Gastroesophageal sphincter (tissue), 4 donors: ENCODE data around the gene SPEM3. TPM values are rescaled to one million over a fixed set of nuclear protein-coding genes. Genes with fewer than 3 reads are reported as not detected.
"Not testable (repeated sequence)": the region's sequence is repeated elsewhere in the genome, so short reads cannot be mapped to it uniquely, and the experiment has no call there.

Experiments used
- ATAC-seq: fragments of 150-250 bp; one replicate; pipeline ENCODE4 v1.9.1; 2016; ENCODE audit warnings: mild to moderate bottlenecking, moderate library complexity
- H3K27ac ChIP-seq, 4 donors: fragments of 200-600 bp; sonication (generic) in 3 of 4; 1 replicate in 3 of 4; 2 replicates in 1 of 4; pipeline ENCODE4 v1.5.1; 2016 to 2019
- H3K27me3 ChIP-seq: fragments of 200-600 bp; sonication (generic); one replicate; pipeline ENCODE4 v1.5.1; 2019
- H3K36me3 ChIP-seq, 2 donors: fragments of 200-600 bp; sonication (generic); one replicate each; pipeline ENCODE4 v1.5.1; 2019; ENCODE audit warnings: control low read depth in 1 of 2
- H3K4me1 ChIP-seq, 3 donors: fragments of 200-600 bp; sonication (generic); 1 replicate in 2 of 3; 2 replicates in 1 of 3; pipeline ENCODE4 v1.5.1; 2016 to 2019; ENCODE audit warnings: control low read depth in 2 of 3
- H3K4me3 ChIP-seq, 2 donors: fragments of 200-600 bp; sonication (generic); one replicate each; pipeline ENCODE4 v1.5.1; 2019; ENCODE audit warnings: mild to moderate bottlenecking in 1 of 2, moderate library complexity in 1 of 2
- H3K9me3 ChIP-seq, 3 donors: fragments of 200-600 bp; sonication (generic); one replicate each; pipeline ENCODE4 v1.5.1; 2017 to 2019; ENCODE audit warnings: control low read depth in 2 of 3
- EP300 ChIP-seq: sonication (generic); formaldehyde crosslinking; IDR thresholded peaks from one replicate; pipeline ENCODE4 v1.6.1; 2017; ENCODE audit warnings: antibody characterized with exemption, mild to moderate bottlenecking
- POLR2A ChIP-seq, 2 donors: fragments of 450-650 bp; IDR thresholded peaks; one replicate each; pipeline ENCODE4 v1.6.1; 2017; ENCODE audit warnings: antibody characterized with exemption in 2 of 2, mild to moderate bottlenecking in 2 of 2, moderate library complexity in 1 of 2
- POLR2AphosphoS5 ChIP-seq: sonication (generic); formaldehyde crosslinking; IDR thresholded peaks from one replicate; pipeline ENCODE4 v1.6.1; 2017; ENCODE audit warnings: antibody characterized with exemption
- WGBS, 2 donors: methylation state at CpG; one replicate each; pipeline ENCODE4 v1.1.5; 2018; ENCODE audit warnings: low coverage in 1 of 2; 5-methylcytosine and 5-hydroxymethylcytosine counted together
- total RNA-seq, 4 donors: library from RNA; depleted of rRNA; stranded (reverse); fragments of >200 nt; gene quantifications; one replicate each; pipeline ENCODE4 v1.1.0, GENCODE V29; 2016
- TF ChIP-seq, protein P1 (sequence below), 4 experiments: fragments of 200-600 bp in 2 of 4; fragments of 450-650 bp in 2 of 4; sonication (generic) in 1 of 4; IDR thresholded peaks; one replicate each; pipeline ENCODE4 v1.5.1; 2017 to 2019; ENCODE audit warnings: antibody characterized with exemption in 4 of 4, mild to moderate bottlenecking in 2 of 4, moderate library complexity in 2 of 4

SPEM3 gene
- total RNA-seq, 4 donors from 2014 or later: 0.08 TPM; not detected in 3

GRCh38 chr17:7467498-7467897 is 38.8 kb downstream of the SPEM3 start:
- H3K4me1 ChIP-seq: peaks cover 2 to 72% (median 17%) of the 10 kb centered on the region in 3 donors

GRCh38 chr17:7468290-7468689 is 39.6 kb downstream of the SPEM3 start:
- Histone ChIP-seq H3K36me3 (peaks cover 0 to 35% of the 10 kb centered on the region in 2 donors), H3K27me3 (no peaks in the 10 kb centered on the region), H3K4me3 (no peak overlapping the region), H3K27ac (peak overlapping the region in 1 of 4 donors; percentile 10), H3K9me3 (no peaks in the 10 kb centered on the region), H3K4me1 (peaks cover 2 to 77% (median 17%) of the 10 kb centered on the region in 3 donors)
- no peak for ATAC-seq
- 86 to 91% methylated on average over 5 to 11 of the region's 11 CpGs for WGBS, 2 donors
- no peak for TF ChIP-seq POLR2AphosphoS5
- TF ChIP-seq, protein P1, sequence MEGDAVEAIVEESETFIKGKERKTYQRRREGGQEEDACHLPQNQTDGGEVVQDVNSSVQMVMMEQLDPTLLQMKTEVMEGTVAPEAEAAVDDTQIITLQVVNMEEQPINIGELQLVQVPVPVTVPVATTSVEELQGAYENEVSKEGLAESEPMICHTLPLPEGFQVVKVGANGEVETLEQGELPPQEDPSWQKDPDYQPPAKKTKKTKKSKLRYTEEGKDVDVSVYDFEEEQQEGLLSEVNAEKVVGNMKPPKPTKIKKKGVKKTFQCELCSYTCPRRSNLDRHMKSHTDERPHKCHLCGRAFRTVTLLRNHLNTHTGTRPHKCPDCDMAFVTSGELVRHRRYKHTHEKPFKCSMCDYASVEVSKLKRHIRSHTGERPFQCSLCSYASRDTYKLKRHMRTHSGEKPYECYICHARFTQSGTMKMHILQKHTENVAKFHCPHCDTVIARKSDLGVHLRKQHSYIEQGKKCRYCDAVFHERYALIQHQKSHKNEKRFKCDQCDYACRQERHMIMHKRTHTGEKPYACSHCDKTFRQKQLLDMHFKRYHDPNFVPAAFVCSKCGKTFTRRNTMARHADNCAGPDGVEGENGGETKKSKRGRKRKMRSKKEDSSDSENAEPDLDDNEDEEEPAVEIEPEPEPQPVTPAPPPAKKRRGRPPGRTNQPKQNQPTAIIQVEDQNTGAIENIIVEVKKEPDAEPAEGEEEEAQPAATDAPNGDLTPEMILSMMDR (IDR thresholded peaks at IDR 0.05): no peak
- no peak for TF ChIP-seq POLR2A (IDR thresholded peaks at IDR 0.05)
- no peak for TF ChIP-seq EP300

More at GRCh38 chr17:7467498-7467897, 38.8 kb downstream of the SPEM3 start:
- WGBS, 2 donors: 92% methylated on average over 2 of the region's 3 CpGs
- Histone ChIP-seq H3K36me3 (peaks cover 0 to 43% of the 10 kb centered on the region in 2 donors), H3K9me3 (no peaks in the 10 kb centered on the region), H3K4me3 (no peak overlapping the region), H3K27ac (peak overlapping the region in 3 of 4 donors; percentile 70 to 74 (median 71)), H3K27me3 (no peaks in the 10 kb centered on the region)
- ATAC-seq: no peak
- TF ChIP-seq POLR2AphosphoS5: no peak
- TF ChIP-seq, protein P1 (IDR thresholded peaks at IDR 0.05): no peak

- H3K9me3 ChIP-seq: no peaks in the 10 kb centered on the region
- no peak for ATAC-seq
- no peaks in the 10 kb centered on the region for H3K27me3 ChIP-seq
- peaks cover 2 to 83% (median 17%) of the 10 kb centered on the region in 3 donors for H3K4me1 ChIP-seq
- H3K4me3 ChIP-seq: no peak overlapping the region
- TF ChIP-seq POLR2AphosphoS5 (no peak), POLR2A (IDR thresholded peaks at IDR 0.05) (no peak), EP300 (no peak)
- TF ChIP-seq, protein P1 (IDR thresholded peaks at IDR 0.05): no peak
- no peak overlapping the region for H3K27ac ChIP-seq
- WGBS, 2 donors: 57 to 68% methylated on average over 1 to 12 of the region's 12 CpGs
- H3K36me3 ChIP-seq: peaks cover 0 to 29% of the 10 kb centered on the region in 2 donors
Measured at GRCh38 chr17:7468804-7469389, 40.2 kb downstream of the SPEM3 start.

DNA sequence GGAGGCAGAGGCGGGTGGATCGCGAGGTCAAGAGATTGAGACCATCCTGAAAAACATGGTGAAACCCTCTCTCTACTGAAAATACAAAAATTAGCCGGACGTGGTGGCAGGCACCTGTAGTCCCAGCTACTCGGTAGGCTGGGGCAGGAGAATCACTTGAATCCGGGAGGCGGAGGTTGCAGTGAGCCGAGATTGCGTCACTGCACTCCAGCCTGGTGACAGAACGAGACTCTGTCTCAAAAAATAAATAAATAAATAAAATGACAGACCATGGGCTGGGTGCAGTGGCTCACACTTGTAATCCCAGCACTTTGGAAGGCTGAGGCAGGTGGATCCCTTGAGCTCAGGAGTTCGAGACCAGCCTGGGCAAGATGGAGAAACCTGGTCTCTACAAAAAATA is 41.2 kb downstream of the SPEM3 start:
- not testable (repeated sequence) for H3K4me3 ChIP-seq

GRCh38 chr17:7470457-7470973 is 41.9 kb downstream of the SPEM3 start:
- 74 to 94% methylated on average over 3 to 8 of the region's 8 CpGs for WGBS, 2 donors
- ATAC-seq, H3K27me3 ChIP-seq, H3K4me3 ChIP-seq, H3K9me3 ChIP-seq: not testable (repeated sequence)
- peaks cover 0 to 15% of the 10 kb centered on the region in 2 donors for H3K36me3 ChIP-seq
- H3K27ac ChIP-seq: peak overlapping the region in 3 of 4 donors; percentile 1 to 33 (median 28)
- peaks cover 2 to 97% (median 24%) of the 10 kb centered on the region in 3 donors for H3K4me1 ChIP-seq

More for the DNA sequence above, 41.2 kb downstream of the SPEM3 start:
- not testable (repeated sequence) for H3K27me3 ChIP-seq, ATAC-seq, H3K9me3 ChIP-seq
- peak overlapping the region in 1 of 4 donors; percentile 28 for H3K27ac ChIP-seq
- H3K4me1 ChIP-seq: peaks cover 2 to 92% (median 17%) of the 10 kb centered on the region in 3 donors
- 87 to 92% methylated on average over 3 to 12 of the region's 12 CpGs for WGBS, 2 donors
- peaks cover 0 to 20% of the 10 kb centered on the region in 2 donors for H3K36me3 ChIP-seq

- TF ChIP-seq POLR2AphosphoS5 (no peak), EP300 (no peak), POLR2A (IDR thresholded peaks at IDR 0.05) (no peak)
- TF ChIP-seq, protein P1 (IDR thresholded peaks at IDR 0.05): no peak
- H3K4me3 ChIP-seq: no peak overlapping the region
- WGBS, 2 donors: 86% methylated on average over 2 of the region's 2 CpGs; no CpG with 5 or more reads in 1 of the 2 donors
- H3K27me3 ChIP-seq: no peaks in the 10 kb centered on the region
- H3K9me3 ChIP-seq: no peaks in the 10 kb centered on the region
- peaks cover 0 to 97% (median 26%) of the 10 kb centered on the region in 3 donors for H3K4me1 ChIP-seq
- ATAC-seq: no peak
- H3K27ac ChIP-seq: peak overlapping the region in 2 of 4 donors; percentile 4 to 28
- H3K36me3 ChIP-seq: peaks cover 0 to 3% of the 10 kb centered on the region in 2 donors
Measured at GRCh38 chr17:7471729-7472128, 43.1 kb downstream of the SPEM3 start.

DNA sequence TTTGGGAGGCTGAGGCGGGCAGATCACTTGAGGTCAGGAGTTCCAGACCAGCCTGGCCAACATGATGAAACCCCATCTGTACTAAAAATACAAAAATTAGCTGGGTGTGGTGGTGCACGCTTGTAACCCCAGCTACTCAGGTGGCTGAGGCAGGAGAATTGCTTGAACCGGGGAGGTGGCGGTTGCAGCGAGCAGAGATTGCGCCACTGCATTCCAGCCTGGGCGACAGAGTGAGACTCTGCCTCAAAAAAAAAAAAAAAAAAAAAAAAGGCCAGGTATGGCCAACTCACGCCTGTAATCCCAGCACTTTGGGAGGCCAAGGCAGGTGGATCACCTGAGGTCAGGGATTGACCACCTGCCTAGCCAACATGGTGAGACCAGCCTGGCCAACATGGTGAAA is 46.1 kb downstream of the SPEM3 start:
- not testable (repeated sequence) for ATAC-seq, H3K27me3 ChIP-seq, H3K36me3 ChIP-seq, H3K4me3 ChIP-seq, H3K9me3 ChIP-seq
- peaks cover 4 to 89% (median 31%) of the 10 kb centered on the region in 3 donors for H3K4me1 ChIP-seq
- H3K27ac ChIP-seq: peak overlapping the region in 3 of 4 donors; percentile 99 to 100 (median 100)
- 84 to 98% methylated on average over 6 to 7 of the region's 8 CpGs for WGBS, 2 donors
